Measurements from ENCODE around the gene IL17REL. TPM values are rescaled to one million over a fixed set of nuclear protein-coding genes. Genes with fewer than 3 reads are reported as not detected.
A peak's percentile ranks its signal among the peaks of the same experiment; 100 is the strongest.

IL17REL gene
- total and polyA plus RNA-seq, 4 donors, result 0.22 to 0.96 (median 0.38) TPM

DNA sequence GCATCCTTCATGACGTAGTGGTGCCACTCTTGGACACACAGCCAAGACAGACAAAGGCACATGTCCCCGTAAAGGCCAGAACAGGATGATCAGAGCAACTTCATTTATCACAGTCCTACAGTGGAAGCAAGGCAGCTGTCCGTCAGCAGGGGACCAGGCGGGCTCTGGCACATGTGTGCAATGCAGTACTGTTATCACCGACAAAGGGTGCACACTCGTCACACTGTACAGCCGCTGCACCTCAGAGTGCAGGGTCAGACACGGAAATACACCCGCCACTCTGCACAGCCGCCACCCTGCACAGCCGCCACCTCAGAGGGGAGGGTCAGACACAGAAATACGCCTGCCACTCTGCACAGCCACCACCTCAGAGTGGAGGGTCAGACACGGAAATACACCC lies 13.4 kb upstream of the IL17REL start:
- H3K9me3 ChIP-seq (ENCODE audit: control insufficient read depth, insufficient read depth, low read length), result no peaks in the 10 kb centered on the region
- H3K36me3 ChIP-seq (ENCODE audit: control insufficient read depth, insufficient read depth, low read length), result no peaks in the 10 kb centered on the region
- no peak overlapping the region for H3K4me3 ChIP-seq (ENCODE audit: low read depth, low read length)
- 80% methylated on average over 13 of the region's 13 CpGs for WGBS (ENCODE audit: insufficient coverage)
- H3K27ac ChIP-seq (ENCODE audit: low read depth, low read length), result no peak overlapping the region
- peaks cover 10% of the 10 kb centered on the region for H3K4me1 ChIP-seq (ENCODE audit: control insufficient read depth, insufficient read depth, low read length)
- DNase-seq (ENCODE audit: low read depth in 4 of 6, low spot score in 6 of 6), result no peak
- H3K27me3 ChIP-seq (ENCODE audit: control insufficient read depth, insufficient read depth, low read length), result peaks cover 4% of the 10 kb centered on the region

DNA sequence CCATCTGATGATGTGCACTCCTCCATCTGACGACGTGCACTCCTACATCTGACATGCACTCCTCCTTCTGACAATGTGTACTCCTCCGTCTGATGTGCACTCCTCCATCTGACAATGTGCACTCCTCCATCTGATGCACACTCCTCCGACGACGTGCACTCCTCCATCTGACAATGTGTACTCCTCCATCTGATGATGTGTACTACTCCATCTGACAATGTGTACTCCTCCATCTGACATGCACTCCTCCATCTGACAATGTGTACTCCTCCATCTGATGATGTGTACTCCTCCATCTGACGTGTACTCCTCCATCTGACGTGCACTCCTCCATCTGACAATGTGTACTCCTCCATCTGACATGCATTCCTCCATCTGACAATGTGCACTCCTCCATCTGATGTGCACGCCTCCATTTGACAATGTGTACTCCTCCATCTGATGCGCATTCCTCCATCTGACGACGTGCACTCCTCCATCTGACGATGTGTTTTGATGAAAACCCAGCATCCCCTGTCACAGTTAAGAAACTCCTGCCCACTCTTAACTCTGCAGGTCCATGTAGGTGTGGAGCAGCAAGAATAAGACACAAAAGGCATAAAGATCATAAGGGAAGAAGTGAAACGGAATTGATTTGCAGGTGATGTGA lies 9.7 kb upstream of the IL17REL start:
- WGBS (ENCODE audit: insufficient coverage), result 86% methylated on average over 10 of the region's 14 CpGs
- peaks cover 1% of the 10 kb centered on the region for H3K27me3 ChIP-seq (ENCODE audit: control insufficient read depth, insufficient read depth, low read length)

DNA sequence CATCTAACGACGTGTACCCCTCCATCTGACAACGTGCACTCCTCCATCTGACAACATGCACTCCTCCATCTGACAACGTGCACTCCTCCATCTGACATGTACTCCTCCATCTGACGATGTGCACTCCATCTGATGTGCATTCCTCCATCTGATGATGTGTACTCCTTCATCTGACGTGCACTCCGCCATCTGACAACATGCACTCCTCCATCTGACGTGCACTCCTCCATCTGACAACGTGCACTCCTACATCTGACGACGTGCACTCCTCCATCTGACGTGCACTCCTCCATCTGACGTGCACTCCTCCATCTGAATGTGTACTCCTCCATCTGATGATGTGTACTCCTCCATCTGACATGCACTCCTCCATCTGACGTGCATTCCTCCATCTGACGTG lies 8.0 kb upstream of the IL17REL start:
- Histone ChIP-seq H3K27ac (ENCODE audit: low read depth, low read length) (no peak overlapping the region), H3K9me3 (ENCODE audit: control insufficient read depth, insufficient read depth, low read length) (no peaks in the 10 kb centered on the region), H3K4me3 (ENCODE audit: low read depth, low read length) (no peak overlapping the region), H3K36me3 (ENCODE audit: control insufficient read depth, insufficient read depth, low read length) (no peaks in the 10 kb centered on the region), H3K27me3 (ENCODE audit: control insufficient read depth, insufficient read depth, low read length) (peaks cover 15% of the 10 kb centered on the region), H3K4me1 (ENCODE audit: control insufficient read depth, insufficient read depth, low read length) (no peaks in the 10 kb centered on the region)
- DNase-seq (ENCODE audit: low read depth in 4 of 6, low spot score in 6 of 6), result no peak
- 92% methylated on average over 15 of the region's 15 CpGs for WGBS (ENCODE audit: insufficient coverage)

More for the DNA sequence above, 9.7 kb upstream of the IL17REL start:
- DNase-seq (ENCODE audit: low read depth in 4 of 6, low spot score in 6 of 6), result no peak
- H3K4me1 ChIP-seq (ENCODE audit: control insufficient read depth, insufficient read depth, low read length), result no peaks in the 10 kb centered on the region
- no peaks in the 10 kb centered on the region for H3K9me3 ChIP-seq (ENCODE audit: control insufficient read depth, insufficient read depth, low read length)
- H3K36me3 ChIP-seq (ENCODE audit: control insufficient read depth, insufficient read depth, low read length), result no peaks in the 10 kb centered on the region
- H3K4me3 ChIP-seq (ENCODE audit: low read depth, low read length), result no peak overlapping the region
- H3K27ac ChIP-seq (ENCODE audit: low read depth, low read length), result no peak overlapping the region

DNA sequence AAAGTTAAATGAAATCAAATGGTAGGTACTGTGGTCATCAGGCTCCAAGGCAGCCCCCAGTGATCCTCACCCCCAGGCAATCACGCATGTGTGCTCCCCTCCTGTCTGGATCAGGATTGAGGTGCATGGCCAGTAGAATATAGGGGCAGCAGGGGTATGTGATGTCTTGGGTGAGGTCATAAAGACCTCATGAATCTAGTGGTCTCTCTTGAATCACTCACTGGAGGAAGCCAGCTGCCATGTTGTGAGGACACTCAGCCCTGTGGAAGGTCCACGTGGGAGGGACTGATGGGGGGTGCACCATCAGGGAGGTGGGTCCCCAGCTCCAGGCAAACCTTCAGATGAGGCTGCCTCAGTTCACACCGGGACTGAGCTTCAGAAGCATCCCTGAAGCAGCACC lies 6.8 kb upstream of the IL17REL start:
- no peak for DNase-seq (ENCODE audit: low read depth in 4 of 6, low spot score in 6 of 6)
- Histone ChIP-seq H3K27me3 (ENCODE audit: control insufficient read depth, insufficient read depth, low read length) (peaks cover 23% of the 10 kb centered on the region), H3K4me3 (ENCODE audit: low read depth, low read length) (no peak overlapping the region), H3K36me3 (ENCODE audit: control insufficient read depth, insufficient read depth, low read length) (no peaks in the 10 kb centered on the region), H3K4me1 (ENCODE audit: control insufficient read depth, insufficient read depth, low read length) (peaks cover 6% of the 10 kb centered on the region), H3K27ac (ENCODE audit: low read depth, low read length) (no peak overlapping the region), H3K9me3 (ENCODE audit: control insufficient read depth, insufficient read depth, low read length) (no peaks in the 10 kb centered on the region)
- WGBS (ENCODE audit: insufficient coverage), result 74% methylated on average over 3 of the region's 3 CpGs

DNA sequence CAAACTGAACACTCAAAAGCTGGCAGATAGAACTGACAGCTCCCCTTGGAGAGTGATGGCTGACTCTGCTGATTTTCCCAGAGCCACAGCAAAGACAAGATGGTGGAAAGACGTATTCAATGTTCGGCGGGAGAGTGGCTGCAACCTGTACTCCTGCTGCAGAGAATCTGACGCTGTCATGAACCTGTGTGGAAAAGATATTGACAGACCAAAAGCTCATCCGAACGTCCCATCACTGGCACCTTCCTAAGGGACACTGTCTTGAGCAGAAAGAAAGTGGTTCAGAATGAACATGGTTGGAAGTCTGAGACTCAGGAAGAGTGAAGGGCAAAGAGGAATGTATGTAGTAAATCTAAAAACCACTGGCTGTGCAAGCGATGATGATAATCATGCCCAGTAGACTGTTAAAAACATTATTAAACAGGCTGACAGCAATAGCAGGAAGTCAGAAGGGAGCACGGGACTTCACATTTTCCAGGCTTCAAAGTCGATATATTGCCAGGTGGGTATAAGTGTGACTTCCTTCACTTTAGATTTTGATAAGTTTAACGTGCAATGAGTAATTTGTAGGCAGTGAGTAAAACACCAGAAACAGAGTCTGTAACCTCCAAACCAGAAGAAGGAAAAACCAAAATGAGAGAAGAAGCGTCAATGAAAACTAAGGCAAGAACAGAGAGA lies 6.2 kb upstream of the IL17REL start:
- no peaks in the 10 kb centered on the region for H3K36me3 ChIP-seq (ENCODE audit: control insufficient read depth, insufficient read depth, low read length)
- H3K27ac ChIP-seq (ENCODE audit: low read depth, low read length), result no peak overlapping the region
- peaks cover 28% of the 10 kb centered on the region for H3K27me3 ChIP-seq (ENCODE audit: control insufficient read depth, insufficient read depth, low read length)
- no peaks in the 10 kb centered on the region for H3K9me3 ChIP-seq (ENCODE audit: control insufficient read depth, insufficient read depth, low read length)
- no peak overlapping the region for H3K4me3 ChIP-seq (ENCODE audit: low read depth, low read length)
- DNase-seq (ENCODE audit: low read depth in 4 of 6, low spot score in 6 of 6), result peak in 1 of 6 donors; percentile 43
- 76% methylated on average over 7 of the region's 11 CpGs for WGBS (ENCODE audit: insufficient coverage)
- peaks cover 10% of the 10 kb centered on the region for H3K4me1 ChIP-seq (ENCODE audit: control insufficient read depth, insufficient read depth, low read length)

DNA sequence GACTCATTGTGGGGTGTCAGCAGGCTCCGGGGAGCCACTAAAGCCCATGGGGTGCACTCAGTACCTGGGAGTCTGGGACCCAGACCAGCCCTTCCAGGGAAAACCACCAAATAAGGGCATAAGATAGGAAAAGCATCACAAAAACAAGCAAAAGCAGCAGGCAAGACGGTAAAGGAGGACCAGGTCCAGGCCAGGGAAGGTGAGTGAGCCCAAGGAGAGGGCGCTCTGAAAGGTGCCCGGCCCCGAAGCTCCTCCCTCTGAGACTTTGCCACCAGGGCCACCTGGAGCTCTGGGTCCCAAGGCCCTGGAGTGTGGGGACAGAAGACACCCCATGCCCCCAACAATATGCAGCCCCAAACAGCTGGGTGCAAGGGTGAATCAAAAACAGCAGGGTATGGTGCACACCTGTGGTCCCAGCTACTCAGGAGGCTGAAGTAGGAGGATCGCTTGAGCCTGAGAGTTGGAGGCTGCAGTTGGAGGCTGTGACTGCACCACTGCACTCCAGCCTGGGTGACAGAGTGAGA lies 5.2 kb upstream of the IL17REL start:
- peaks cover 38% of the 10 kb centered on the region for H3K27me3 ChIP-seq (ENCODE audit: control insufficient read depth, insufficient read depth, low read length)

DNA sequence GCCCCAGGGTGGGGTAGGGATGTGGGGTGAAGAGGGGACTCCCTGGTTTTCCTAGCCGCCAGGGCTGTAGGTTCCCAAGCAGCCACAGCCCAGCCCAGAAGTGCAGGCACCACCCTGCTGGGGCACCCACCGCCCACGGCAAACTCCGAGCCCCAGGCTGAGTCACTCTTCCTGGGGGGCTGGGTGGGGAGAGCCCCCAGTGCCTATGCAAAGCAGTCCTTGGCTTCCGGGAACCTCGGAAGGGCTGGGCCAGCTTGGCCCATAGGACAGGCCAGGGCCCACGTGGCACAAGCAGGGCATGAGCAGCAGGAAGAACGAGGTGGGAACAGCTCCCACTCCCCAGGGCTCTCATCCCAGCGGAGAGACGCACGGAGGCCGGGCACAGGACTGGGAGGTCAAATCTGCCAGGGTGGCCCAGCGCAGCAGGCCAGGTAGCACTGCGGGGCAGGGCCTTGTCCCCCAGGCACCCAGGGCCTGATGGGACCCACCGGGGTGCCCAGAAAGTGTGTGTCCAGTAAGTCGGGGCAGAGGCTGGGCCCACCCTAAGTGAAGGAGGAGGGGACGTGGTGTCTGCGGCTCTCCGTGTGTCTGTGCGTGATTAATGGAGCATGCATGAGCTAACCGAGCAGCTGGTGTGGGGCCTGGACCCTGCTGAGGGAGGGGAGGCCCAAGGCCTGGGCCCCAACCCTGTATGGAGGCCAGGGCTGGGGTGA lies 4.6 kb upstream of the IL17REL start:
- DNase-seq (ENCODE audit: low read depth in 4 of 6, low spot score in 6 of 6), result no peak
- H3K4me3 ChIP-seq (ENCODE audit: low read depth, low read length), result no peak overlapping the region
- no peaks in the 10 kb centered on the region for H3K36me3 ChIP-seq (ENCODE audit: control insufficient read depth, insufficient read depth, low read length)
- peaks cover 44% of the 10 kb centered on the region for H3K27me3 ChIP-seq (ENCODE audit: control insufficient read depth, insufficient read depth, low read length)
- no peak overlapping the region for H3K27ac ChIP-seq (ENCODE audit: low read depth, low read length)
- 63% methylated on average over 20 of the region's 21 CpGs for WGBS (ENCODE audit: insufficient coverage)
- H3K9me3 ChIP-seq (ENCODE audit: control insufficient read depth, insufficient read depth, low read length), result no peaks in the 10 kb centered on the region
- peaks cover 10% of the 10 kb centered on the region for H3K4me1 ChIP-seq (ENCODE audit: control insufficient read depth, insufficient read depth, low read length)

More for the DNA sequence above, 5.2 kb upstream of the IL17REL start:
- 83% methylated on average over 5 of the region's 6 CpGs for WGBS (ENCODE audit: insufficient coverage)
- no peak overlapping the region for H3K27ac ChIP-seq (ENCODE audit: low read depth, low read length)
- H3K4me1 ChIP-seq (ENCODE audit: control insufficient read depth, insufficient read depth, low read length), result peaks cover 10% of the 10 kb centered on the region
- H3K36me3 ChIP-seq (ENCODE audit: control insufficient read depth, insufficient read depth, low read length), result no peaks in the 10 kb centered on the region
- DNase-seq (ENCODE audit: low read depth in 4 of 6, low spot score in 6 of 6), result no peak
- no peak overlapping the region for H3K4me3 ChIP-seq (ENCODE audit: low read depth, low read length)
- no peaks in the 10 kb centered on the region for H3K9me3 ChIP-seq (ENCODE audit: control insufficient read depth, insufficient read depth, low read length)

DNA sequence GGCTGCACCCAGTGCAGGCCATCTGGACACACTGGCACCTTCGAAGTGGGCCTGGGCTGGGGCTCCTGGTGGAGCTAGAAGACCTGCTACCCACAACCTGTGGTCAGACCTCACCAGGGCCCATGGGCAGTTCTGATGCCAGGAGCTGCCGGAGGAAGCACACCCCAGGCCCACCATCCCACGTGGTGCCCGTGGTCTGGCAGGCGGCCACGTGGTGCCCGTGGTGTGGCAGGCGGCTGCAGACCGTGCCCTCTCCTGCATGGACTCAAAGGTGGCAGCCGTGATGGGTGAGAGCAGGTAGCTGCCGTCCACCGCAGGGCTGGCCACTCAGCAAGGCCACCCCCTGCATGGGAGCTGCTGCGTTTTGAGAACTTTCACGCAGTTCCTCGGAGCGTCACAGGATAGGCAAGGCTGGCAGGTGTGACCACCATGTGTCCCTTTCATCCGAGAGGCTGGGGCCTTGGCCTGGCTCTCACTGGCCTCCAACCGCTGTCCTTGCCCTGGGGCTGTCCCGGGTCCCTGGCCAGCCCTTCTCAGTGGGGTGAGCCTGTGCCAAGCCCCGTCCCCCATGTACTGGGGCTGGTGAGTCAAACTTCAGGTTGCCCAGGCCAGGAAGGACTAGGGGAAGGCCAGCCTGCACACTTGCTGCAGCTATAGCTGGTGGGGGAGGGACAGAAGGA lies 3.9 kb upstream of the IL17REL start:
- peaks cover 51% of the 10 kb centered on the region for H3K27me3 ChIP-seq (ENCODE audit: control insufficient read depth, insufficient read depth, low read length)
- no peaks in the 10 kb centered on the region for H3K9me3 ChIP-seq (ENCODE audit: control insufficient read depth, insufficient read depth, low read length)
- no peak overlapping the region for H3K4me3 ChIP-seq (ENCODE audit: low read depth, low read length)
- no peak overlapping the region for H3K27ac ChIP-seq (ENCODE audit: low read depth, low read length)
- DNase-seq (ENCODE audit: low read depth in 4 of 6, low spot score in 6 of 6), result no peak
- no peaks in the 10 kb centered on the region for H3K36me3 ChIP-seq (ENCODE audit: control insufficient read depth, insufficient read depth, low read length)
- WGBS (ENCODE audit: insufficient coverage), result 86% methylated on average over 20 of the region's 20 CpGs
- peaks cover 14% of the 10 kb centered on the region for H3K4me1 ChIP-seq (ENCODE audit: control insufficient read depth, insufficient read depth, low read length)

Measured in spinal cord (tissue), 10 donors.